Parathyroid adenoma (tissue), 2 donors: ENCODE data around the gene FBXL17.

Source experiments
- H2AFZ ChIP-seq: fragments of 300-600 bp; sonication (generic); one replicate; pipeline ENCODE4 v1.7.0; 2017; ENCODE audit warnings: antibody characterized with exemption, mild to moderate bottlenecking
- H3K27ac ChIP-seq: fragments of 300-600 bp; sonication (generic); one replicate; pipeline ENCODE4 v1.7.0; 2017
- H3K27me3 ChIP-seq: fragments of 300-600 bp; sonication (generic); one replicate; pipeline ENCODE4 v1.7.0; 2017; ENCODE audit warnings: low read length; ENCODE audit not compliant: control insufficient read depth, insufficient read depth
- H3K36me3 ChIP-seq: fragments of 300-600 bp; sonication (generic); one replicate; pipeline ENCODE4 v1.7.0; 2017; ENCODE audit warnings: low read length; ENCODE audit not compliant: control insufficient read depth, insufficient read depth
- H3K4me1 ChIP-seq: fragments of 300-600 bp; sonication (generic); one replicate; pipeline ENCODE4 v1.7.0; 2017; ENCODE audit warnings: control low read depth
- H3K4me2 ChIP-seq: fragments of 300-600 bp; sonication (generic); one replicate; pipeline ENCODE4 v1.7.0; 2017; ENCODE audit warnings: low read length
- H3K4me3 ChIP-seq: fragments of 300-600 bp; sonication (generic); one replicate; pipeline ENCODE4 v1.7.0; 2017; ENCODE audit warnings: low read depth, low read length
- H3K79me2 ChIP-seq: fragments of 300-600 bp; sonication (generic); one replicate; pipeline ENCODE4 v1.7.0; 2017; ENCODE audit warnings: control low read depth
- H3K9ac ChIP-seq: fragments of 300-600 bp; sonication (generic); one replicate; pipeline ENCODE4 v1.7.0; 2017; ENCODE audit warnings: mild to moderate bottlenecking
- H3K9me3 ChIP-seq: fragments of 300-600 bp; sonication (generic); one replicate; pipeline ENCODE4 v1.7.0; 2017; ENCODE audit warnings: low read length; ENCODE audit not compliant: control insufficient read depth
- TF ChIP-seq, protein P1 (sequence below): fragments of 300-600 bp; sonication (generic); IDR thresholded peaks from one replicate; pipeline ENCODE4 v1.7.0; 2017; ENCODE audit warnings: antibody characterized with exemption, mild to moderate bottlenecking
- donor health status: primary hyperparathyroidism.

Gene FBXL17

DNA sequence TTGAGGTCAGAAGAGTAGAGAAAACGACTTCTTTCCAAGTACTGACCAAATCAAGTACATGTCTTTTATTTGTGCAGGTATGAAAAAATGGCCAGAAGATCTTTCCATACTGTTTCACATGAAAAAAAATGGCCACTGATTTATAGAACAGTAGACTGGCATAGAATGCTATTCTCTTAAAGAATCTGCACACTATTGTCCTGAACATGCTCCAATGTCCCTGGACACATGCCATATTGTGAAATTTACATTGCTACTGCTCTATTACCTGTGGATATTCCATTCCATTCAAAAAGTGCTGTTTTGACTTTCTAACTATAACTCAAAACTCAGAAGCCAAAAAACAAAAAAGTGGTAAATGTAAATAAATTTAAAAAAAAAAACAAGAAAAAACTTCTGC is 60.6 kb downstream of the FBXL17 start:
- Histone ChIP-seq H3K27me3 (no peaks in the 10 kb centered on the region), H3K4me3 (no peak overlapping the region), H3K79me2 (no peaks in the 10 kb centered on the region), H3K36me3 (no peaks in the 10 kb centered on the region), H3K4me1 (no peaks in the 10 kb centered on the region), H3K4me2 (no peak overlapping the region), H3K9me3 (no peaks in the 10 kb centered on the region), H3K9ac (no peak overlapping the region), H2AFZ (no peak overlapping the region), H3K27ac (no peak overlapping the region)
- TF ChIP-seq, protein P1, sequence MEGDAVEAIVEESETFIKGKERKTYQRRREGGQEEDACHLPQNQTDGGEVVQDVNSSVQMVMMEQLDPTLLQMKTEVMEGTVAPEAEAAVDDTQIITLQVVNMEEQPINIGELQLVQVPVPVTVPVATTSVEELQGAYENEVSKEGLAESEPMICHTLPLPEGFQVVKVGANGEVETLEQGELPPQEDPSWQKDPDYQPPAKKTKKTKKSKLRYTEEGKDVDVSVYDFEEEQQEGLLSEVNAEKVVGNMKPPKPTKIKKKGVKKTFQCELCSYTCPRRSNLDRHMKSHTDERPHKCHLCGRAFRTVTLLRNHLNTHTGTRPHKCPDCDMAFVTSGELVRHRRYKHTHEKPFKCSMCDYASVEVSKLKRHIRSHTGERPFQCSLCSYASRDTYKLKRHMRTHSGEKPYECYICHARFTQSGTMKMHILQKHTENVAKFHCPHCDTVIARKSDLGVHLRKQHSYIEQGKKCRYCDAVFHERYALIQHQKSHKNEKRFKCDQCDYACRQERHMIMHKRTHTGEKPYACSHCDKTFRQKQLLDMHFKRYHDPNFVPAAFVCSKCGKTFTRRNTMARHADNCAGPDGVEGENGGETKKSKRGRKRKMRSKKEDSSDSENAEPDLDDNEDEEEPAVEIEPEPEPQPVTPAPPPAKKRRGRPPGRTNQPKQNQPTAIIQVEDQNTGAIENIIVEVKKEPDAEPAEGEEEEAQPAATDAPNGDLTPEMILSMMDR = no peak

DNA sequence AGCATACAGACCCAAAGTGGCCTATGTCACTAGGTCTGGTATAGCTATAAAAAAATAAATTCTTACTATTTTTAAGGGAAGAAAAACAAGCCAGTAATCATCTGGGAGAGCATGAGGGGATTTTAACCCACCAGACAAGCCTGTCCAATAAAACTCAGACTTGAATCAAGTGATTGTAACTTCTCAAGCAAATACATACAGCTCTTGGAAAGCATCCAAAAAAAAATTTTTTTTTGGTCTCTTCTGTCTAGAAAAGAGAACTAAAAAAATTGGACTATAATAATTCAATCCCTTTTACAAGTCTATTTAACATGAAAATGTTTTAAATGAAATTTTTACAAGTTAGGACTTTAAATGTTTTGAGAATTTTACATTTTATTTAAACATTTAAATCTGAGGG is 61.7 kb downstream of the FBXL17 start:
- TF ChIP-seq, protein P1 = no peak
- no peaks in the 10 kb centered on the region for H3K4me1 ChIP-seq
- no peaks in the 10 kb centered on the region for H3K9me3 ChIP-seq
- no peak overlapping the region for H2AFZ ChIP-seq
- H3K27ac ChIP-seq = no peak overlapping the region
- no peak overlapping the region for H3K9ac ChIP-seq
- H3K79me2 ChIP-seq = no peaks in the 10 kb centered on the region
- no peak overlapping the region for H3K4me3 ChIP-seq
- H3K36me3 ChIP-seq = no peaks in the 10 kb centered on the region
- no peak overlapping the region for H3K4me2 ChIP-seq
- no peaks in the 10 kb centered on the region for H3K27me3 ChIP-seq

DNA sequence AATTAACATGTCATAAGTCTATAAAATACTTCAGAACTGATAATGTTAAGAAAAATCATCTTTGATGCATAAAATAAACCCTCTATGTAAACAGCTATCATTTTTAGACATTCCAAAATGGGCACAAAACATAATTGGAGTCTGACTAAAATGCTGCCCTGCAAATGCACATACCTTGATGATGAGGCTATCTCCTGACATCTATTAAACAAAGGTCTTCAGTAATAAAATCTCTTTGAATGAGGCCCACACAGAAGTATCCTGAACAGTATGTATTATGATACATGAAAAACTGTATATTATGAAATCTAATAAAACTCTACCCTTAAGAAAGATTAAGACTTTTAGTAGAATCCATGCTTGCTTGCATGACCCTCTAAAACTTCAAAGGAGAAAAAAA is 66.1 kb downstream of the FBXL17 start:
- H3K4me3 ChIP-seq = no peak overlapping the region
- H3K27ac ChIP-seq = no peak overlapping the region
- H3K4me1 ChIP-seq = no peaks in the 10 kb centered on the region
- H3K9ac ChIP-seq = no peak overlapping the region
- no peaks in the 10 kb centered on the region for H3K9me3 ChIP-seq
- no peak overlapping the region for H3K4me2 ChIP-seq
- H3K79me2 ChIP-seq = no peaks in the 10 kb centered on the region
- H3K27me3 ChIP-seq = no peaks in the 10 kb centered on the region
- TF ChIP-seq, protein P1 = no peak
- no peak overlapping the region for H2AFZ ChIP-seq
- no peaks in the 10 kb centered on the region for H3K36me3 ChIP-seq

DNA sequence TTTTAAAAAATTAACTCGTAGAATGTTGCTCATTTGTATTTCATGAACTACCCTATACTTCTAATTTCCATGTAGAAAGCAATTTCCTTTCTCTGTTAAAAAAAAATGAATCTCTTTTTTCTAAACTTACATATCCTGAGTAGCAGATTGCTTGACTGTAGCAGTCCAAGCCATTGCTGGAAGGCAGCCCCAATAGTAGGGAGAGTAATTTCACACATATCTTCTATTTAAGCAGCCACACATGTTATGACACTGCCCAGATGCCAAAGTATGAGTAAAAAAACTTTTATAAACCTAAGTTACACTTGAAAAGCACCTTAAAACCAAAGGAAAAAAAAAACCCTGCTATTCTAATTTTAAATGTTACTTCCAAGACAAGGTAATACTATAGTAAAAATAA is 69.6 kb downstream of the FBXL17 start:
- Histone ChIP-seq H3K9ac (no peak overlapping the region), H3K36me3 (no peaks in the 10 kb centered on the region), H3K4me2 (no peak overlapping the region), H3K4me3 (no peak overlapping the region), H3K79me2 (peaks cover 2% of the 10 kb centered on the region), H3K27ac (no peak overlapping the region), H2AFZ (no peak overlapping the region), H3K4me1 (no peaks in the 10 kb centered on the region), H3K27me3 (no peaks in the 10 kb centered on the region), H3K9me3 (no peaks in the 10 kb centered on the region)
- TF ChIP-seq, protein P1 = no peak

DNA sequence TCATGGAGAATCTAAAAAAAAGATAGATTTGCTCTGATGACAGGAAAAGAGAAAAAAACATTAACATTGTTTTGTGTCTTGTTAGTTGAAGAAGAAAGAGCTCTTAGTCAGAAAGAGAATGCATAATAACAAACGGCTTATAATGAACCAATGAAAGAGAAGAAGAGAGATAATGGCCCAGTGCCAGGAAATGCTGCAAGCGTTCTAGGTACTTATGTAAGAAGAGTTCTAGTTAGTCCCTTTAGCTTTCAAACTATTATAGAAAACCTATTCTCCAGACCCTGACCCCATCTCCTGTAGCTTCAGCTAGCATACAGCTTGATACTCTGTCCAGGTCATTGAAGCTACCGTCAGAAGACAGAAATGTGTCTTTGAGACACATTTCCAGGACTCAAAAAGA is 70.2 kb downstream of the FBXL17 start:
- peaks cover 3% of the 10 kb centered on the region for H3K79me2 ChIP-seq
- H2AFZ ChIP-seq = no peak overlapping the region
- H3K27me3 ChIP-seq = no peaks in the 10 kb centered on the region
- no peaks in the 10 kb centered on the region for H3K36me3 ChIP-seq
- no peaks in the 10 kb centered on the region for H3K9me3 ChIP-seq
- H3K4me2 ChIP-seq = no peak overlapping the region
- no peak overlapping the region for H3K4me3 ChIP-seq
- no peaks in the 10 kb centered on the region for H3K4me1 ChIP-seq
- TF ChIP-seq, protein P1 = no peak
- H3K9ac ChIP-seq = no peak overlapping the region
- no peak overlapping the region for H3K27ac ChIP-seq
